Dermis microvascular lymphatic vessel endothelial cell (primary cell): Measurements from ENCODE around the gene BRIP1. TPM values are rescaled to one million over a fixed set of nuclear protein-coding genes. Genes with fewer than 3 reads are reported as not detected.

Experiments used
- DNase-seq, 2 donors: peaks; one replicate each; pipeline versions ENCODE4 v3.0.0 to v3.0.0-alpha.2; 2010; ENCODE audit warnings: low read depth in 2 of 2
- total RNA-seq: library from RNA; depleted of rRNA; stranded (reverse); fragments of >200 nt; gene quantifications from 2 replicates; pipeline ENCODE4 v1.2.1, GENCODE V29; 2014

BRIP1 gene
- total RNA-seq, 1 donor from 2014 or later = 6.4 TPM

GRCh38 chr17:61634942-61635538 lies 228.3 kb downstream of the BRIP1 start:
- no peak for DNase-seq

GRCh38 chr17:61634011-61634539 lies 229.3 kb downstream of the BRIP1 start:
- no peak for DNase-seq

- DNase-seq = no peak
Observed at GRCh38 chr17:61632826-61633225, 230.5 kb downstream of the BRIP1 start.

GRCh38 chr17:61631800-61632199 lies 231.5 kb downstream of the BRIP1 start:
- DNase-seq = no peak

Other genes starting within 250 kb of the BRIP1 start
- gene INTS2, start 64.5 kb upstream of the BRIP1 start, total RNA-seq = 14.4 and 18.0 TPM in 2 replicates
- gene MED13, start 201.8 kb upstream of the BRIP1 start, total RNA-seq = 28.0 and 40.6 TPM in 2 replicates